Esophagus muscularis mucosa (tissue), 4 donors: ENCODE data around the gene KMT2E. TPM values are rescaled to one million over a fixed set of nuclear protein-coding genes. Genes with fewer than 3 reads are reported as not detected.
"Not testable (repeated sequence)": the region's sequence is repeated elsewhere in the genome, so short reads cannot be mapped to it uniquely, and the experiment has no call there.

ENCODE experiments used
- DNase-seq: peaks from one replicate; pipeline ENCODE4 v3.0.0-alpha.2; 2017; ENCODE audit errors: extremely low spot score
- H3K27ac ChIP-seq, 4 donors: fragments of 200-600 bp; sonication (generic); replicated peaks in 1 of 4; 1 replicate in 3 of 4; 2 replicates in 1 of 4; pipeline ENCODE4 v1.5.1; 2016 to 2019; ENCODE audit warnings: mild to moderate bottlenecking in 1 of 4
- H3K27me3 ChIP-seq, 4 donors: fragments of 200-600 bp; sonication (generic); one replicate each; pipeline versions ENCODE4 v1.5.1 to v1.6.0; 2016 to 2019
- H3K36me3 ChIP-seq, 4 donors: fragments of 200-600 bp; sonication (generic); one replicate each; pipeline ENCODE4 v1.5.1; 2016 to 2019
- H3K4me1 ChIP-seq, 4 donors: fragments of 200-600 bp; sonication (generic); one replicate each; pipeline ENCODE4 v1.5.1; 2016 to 2019
- H3K4me3 ChIP-seq, 4 donors: fragments of 200-600 bp; sonication (generic); 1 replicate in 2 of 4; 2 replicates in 2 of 4; pipeline ENCODE4 v1.5.1; 2016 to 2019; ENCODE audit warnings: mild to moderate bottlenecking in 4 of 4, moderate library complexity in 1 of 4
- H3K9me3 ChIP-seq, 4 donors: fragments of 200-600 bp; sonication (generic); 1 replicate in 3 of 4; 2 replicates in 1 of 4; pipeline ENCODE4 v1.5.1; 2016 to 2019
- EP300 ChIP-seq: sonication (generic); formaldehyde crosslinking; IDR thresholded peaks from one replicate; pipeline ENCODE4 v1.6.1; 2017; ENCODE audit warnings: antibody characterized with exemption
- POLR2A ChIP-seq: fragments of 450-650 bp; IDR thresholded peaks from one replicate; pipeline ENCODE4 v1.6.1; 2017; ENCODE audit warnings: antibody characterized with exemption, moderate library complexity, mild to moderate bottlenecking, low read depth
- POLR2AphosphoS5 ChIP-seq, 2 donors: sonication (generic); formaldehyde crosslinking; IDR thresholded peaks; one replicate each; pipeline ENCODE4 v1.6.1; 2017; ENCODE audit warnings: antibody characterized with exemption in 2 of 2
- WGBS: methylation state at CpG from one replicate; pipeline ENCODE4 v1.1.5; 2018; 5-methylcytosine and 5-hydroxymethylcytosine counted together
- intact Hi-C: fragments of 100-400 bp; cut with DNase I; formaldehyde crosslinking; loops from one replicate; pipeline ENCODE4 v1.15.1; 2023
- total RNA-seq, 4 donors: library from RNA; depleted of rRNA; stranded (reverse); fragments of >200 nt; gene quantifications; one replicate each; pipeline versions ENCODE4 v1.1.0 to v1.2.1, GENCODE V29; 2016
- TF ChIP-seq, protein P1 (sequence below), 3 experiments: fragments of 200-600 bp in 2 of 3; fragments of 450-650 bp in 1 of 3; sonication (generic) in 2 of 3; IDR thresholded peaks; one replicate each; pipeline ENCODE4 v1.5.1; 2017 to 2019; ENCODE audit warnings: antibody characterized with exemption in 3 of 3, mild to moderate bottlenecking in 2 of 3, moderate library complexity in 1 of 3

Gene KMT2E
- total RNA-seq, 4 donors from 2014 or later, result 77.0 to 109 (median 94.0) TPM

DNA sequence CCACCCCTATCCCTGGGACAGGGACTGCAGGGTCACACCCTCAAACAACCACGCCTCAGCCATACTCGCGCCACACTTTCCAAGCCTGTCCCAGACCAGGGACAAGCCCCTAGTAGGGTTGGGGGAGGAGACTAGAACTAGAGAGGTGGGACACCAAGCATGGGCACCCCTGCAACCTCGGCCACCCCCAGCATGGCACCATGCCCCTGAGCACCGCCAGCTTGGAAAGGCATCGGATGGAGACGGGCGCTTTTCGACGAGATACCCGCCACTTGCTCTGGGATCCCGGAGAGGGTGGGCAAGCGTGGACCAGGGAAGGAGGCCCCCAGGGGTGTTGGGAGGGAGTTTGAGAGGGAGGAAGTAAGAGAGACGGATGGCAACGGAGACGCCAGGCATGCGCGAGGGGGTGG lies 13.1 kb upstream of the KMT2E start:
- Histone ChIP-seq H3K27me3 (no peaks in the 10 kb centered on the region), H3K36me3 (peaks cover 0 to 4% (median 0%) of the 10 kb centered on the region in 4 donors), H3K4me3 (no peak overlapping the region), H3K9me3 (no peaks in the 10 kb centered on the region), H3K27ac (peak overlapping the region; percentile 21 to 75 (median 66)), H3K4me1 (peaks cover 0 to 100% (median 96%) of the 10 kb centered on the region in 4 donors)
- intact Hi-C loops, result no loop called here
- no peak for DNase-seq
- TF ChIP-seq EP300 (no peak), POLR2AphosphoS5 (IDR thresholded peaks at IDR 0.05) (no peak), POLR2A (no peak)
- TF ChIP-seq, protein P1, sequence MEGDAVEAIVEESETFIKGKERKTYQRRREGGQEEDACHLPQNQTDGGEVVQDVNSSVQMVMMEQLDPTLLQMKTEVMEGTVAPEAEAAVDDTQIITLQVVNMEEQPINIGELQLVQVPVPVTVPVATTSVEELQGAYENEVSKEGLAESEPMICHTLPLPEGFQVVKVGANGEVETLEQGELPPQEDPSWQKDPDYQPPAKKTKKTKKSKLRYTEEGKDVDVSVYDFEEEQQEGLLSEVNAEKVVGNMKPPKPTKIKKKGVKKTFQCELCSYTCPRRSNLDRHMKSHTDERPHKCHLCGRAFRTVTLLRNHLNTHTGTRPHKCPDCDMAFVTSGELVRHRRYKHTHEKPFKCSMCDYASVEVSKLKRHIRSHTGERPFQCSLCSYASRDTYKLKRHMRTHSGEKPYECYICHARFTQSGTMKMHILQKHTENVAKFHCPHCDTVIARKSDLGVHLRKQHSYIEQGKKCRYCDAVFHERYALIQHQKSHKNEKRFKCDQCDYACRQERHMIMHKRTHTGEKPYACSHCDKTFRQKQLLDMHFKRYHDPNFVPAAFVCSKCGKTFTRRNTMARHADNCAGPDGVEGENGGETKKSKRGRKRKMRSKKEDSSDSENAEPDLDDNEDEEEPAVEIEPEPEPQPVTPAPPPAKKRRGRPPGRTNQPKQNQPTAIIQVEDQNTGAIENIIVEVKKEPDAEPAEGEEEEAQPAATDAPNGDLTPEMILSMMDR (IDR thresholded peaks at IDR 0.05), result no peak
- 94% methylated on average over 18 of the region's 18 CpGs for WGBS

DNA sequence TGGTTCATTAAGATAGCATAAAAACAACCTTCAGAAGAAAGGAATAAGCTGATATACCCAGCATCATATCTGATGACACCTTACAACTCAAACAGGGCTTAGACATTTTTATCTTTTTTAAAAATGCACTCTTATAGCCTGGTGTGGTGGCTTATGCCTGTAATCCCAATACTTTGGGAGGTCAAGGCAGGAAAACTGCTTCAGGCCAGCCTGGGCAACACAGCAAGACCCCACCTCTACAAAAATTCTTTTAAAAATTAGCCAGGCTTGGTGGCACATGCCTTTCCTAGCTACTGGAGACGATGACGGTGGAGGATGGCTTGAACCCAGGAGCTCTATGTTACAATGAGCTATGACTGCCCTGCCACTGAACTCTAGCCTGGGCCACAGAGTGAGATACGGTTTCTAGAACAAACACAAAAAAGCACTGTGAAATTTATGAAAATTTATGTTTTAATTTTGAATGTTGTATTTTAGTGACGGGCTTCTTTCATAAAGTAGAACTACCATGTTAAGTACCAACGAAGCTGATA lies 12.3 kb upstream of the KMT2E start:
- TF ChIP-seq, protein P1 (IDR thresholded peaks at IDR 0.05), result no peak
- TF ChIP-seq EP300 (no peak), POLR2AphosphoS5 (IDR thresholded peaks at IDR 0.05) (no peak), POLR2A (no peak)
- DNase-seq, result no peak
- Histone ChIP-seq H3K27me3 (no peaks in the 10 kb centered on the region), H3K9me3 (no peaks in the 10 kb centered on the region), H3K4me1 (peaks cover 0 to 100% (median 96%) of the 10 kb centered on the region in 4 donors), H3K4me3 (peak overlapping the region in 1 of 4 donors; percentile 5), H3K36me3 (peaks cover 0 to 4% (median 0%) of the 10 kb centered on the region in 4 donors), H3K27ac (peak overlapping the region; percentile 39 to 75 (median 66))
- WGBS, result 74% methylated on average over 5 of the region's 5 CpGs
- intact Hi-C loops, result no loop called here

DNA sequence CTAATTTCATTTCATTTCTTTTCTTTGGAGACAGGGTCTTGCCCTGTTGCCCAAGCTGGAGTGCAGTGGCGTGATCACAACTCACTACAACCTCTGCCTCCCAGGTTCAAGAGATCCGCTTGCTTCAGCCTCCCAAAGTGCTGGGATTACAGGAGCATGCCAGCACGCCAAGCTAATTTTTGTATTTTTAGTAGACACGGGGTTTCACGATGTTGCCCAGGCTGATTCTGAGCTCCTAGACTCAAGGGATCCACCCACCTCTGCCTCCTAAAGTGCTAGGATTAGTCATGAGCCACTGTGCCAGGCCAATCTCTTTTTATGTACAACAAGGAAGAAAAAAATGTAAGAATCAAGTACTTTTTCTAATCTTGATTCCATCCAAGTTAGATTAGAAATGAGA lies 10.7 kb upstream of the KMT2E start:
- intact Hi-C loops, result no loop called here
- Histone ChIP-seq H3K36me3 (peaks cover 0 to 4% (median 0%) of the 10 kb centered on the region in 4 donors), H3K27ac (peak overlapping the region; percentile 39 to 75 (median 68)), H3K9me3 (no peaks in the 10 kb centered on the region), H3K4me3 (peak overlapping the region; percentile 14 to 23 (median 19)), H3K27me3 (no peaks in the 10 kb centered on the region), H3K4me1 (peaks cover 0 to 100% (median 98%) of the 10 kb centered on the region in 4 donors)
- WGBS, result 12% methylated on average over 5 of the region's 5 CpGs
- TF ChIP-seq EP300 (no peak), POLR2AphosphoS5 (IDR thresholded peaks at IDR 0.05) (peak; percentile 33 to 66)
- no peak for DNase-seq

DNA sequence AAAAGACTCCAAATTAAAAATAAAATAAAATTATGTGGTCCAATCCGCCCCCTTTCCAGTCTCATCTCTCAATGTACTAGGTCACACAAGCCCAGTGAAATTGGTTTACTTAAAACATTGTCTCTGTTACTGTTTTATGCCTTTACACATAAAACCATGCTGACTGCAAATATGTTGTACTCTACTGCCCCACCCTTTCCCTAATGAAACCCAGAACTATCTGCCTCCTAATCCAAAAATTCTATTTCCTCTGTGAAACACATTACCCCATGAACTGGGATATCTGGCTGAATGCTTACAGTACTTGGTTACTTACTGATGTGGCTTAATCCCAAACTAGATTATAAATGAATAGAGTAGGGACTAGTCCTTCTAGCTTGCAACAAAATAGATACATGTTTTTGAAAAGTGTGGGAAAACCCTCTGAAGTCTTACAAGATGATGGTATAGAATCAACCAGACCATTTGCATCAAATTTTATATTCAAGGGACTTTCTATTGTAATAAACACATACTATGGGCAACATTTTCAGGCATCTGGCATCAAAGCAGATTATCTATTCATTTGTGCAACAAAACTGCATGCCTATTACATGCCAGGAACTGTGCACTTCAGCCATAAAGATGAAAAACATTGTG lies 10.0 kb upstream of the KMT2E start:
- Histone ChIP-seq H3K27ac (peak overlapping the region; percentile 39 to 75 (median 68)), H3K36me3 (peaks cover 0 to 4% (median 0%) of the 10 kb centered on the region in 4 donors), H3K4me1 (peaks cover 0 to 100% (median 98%) of the 10 kb centered on the region in 4 donors), H3K4me3 (peak overlapping the region in 2 of 4 donors; percentile 18 to 23), H3K9me3 (no peaks in the 10 kb centered on the region), H3K27me3 (no peaks in the 10 kb centered on the region)
- TF ChIP-seq POLR2AphosphoS5 (IDR thresholded peaks at IDR 0.05), result no peak
- TF ChIP-seq POLR2A, result no peak
- no peak for TF ChIP-seq EP300
- TF ChIP-seq, protein P1 (IDR thresholded peaks at IDR 0.05), result no peak
- WGBS, result 48% methylated on average over 1 of the region's 1 CpG
- intact Hi-C loops, result no loop called here
- no peak for DNase-seq

DNA sequence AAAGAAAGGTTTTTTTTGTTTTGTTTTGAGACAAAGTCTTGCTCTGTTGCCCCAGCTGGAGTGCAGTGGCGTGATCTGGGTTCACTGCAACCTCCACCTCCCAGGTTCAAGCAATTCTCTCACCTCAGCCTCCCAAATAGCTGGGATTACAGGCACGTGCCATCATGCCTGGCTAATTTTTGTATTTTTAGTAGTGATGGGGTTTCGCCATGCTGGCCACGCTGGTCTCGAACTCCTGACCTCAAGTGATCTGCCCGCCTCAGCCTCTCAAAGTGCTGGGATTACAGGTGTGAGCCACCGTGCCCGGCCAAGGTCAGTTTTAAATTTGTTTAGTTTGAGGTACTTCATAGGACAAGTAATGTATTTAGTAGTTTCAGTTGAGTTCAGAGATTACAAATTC lies 9.0 kb upstream of the KMT2E start:
- H3K4me1 ChIP-seq, result peaks cover 5 to 98% (median 96%) of the 10 kb centered on the region in 4 donors
- H3K9me3 ChIP-seq, intact Hi-C loops, H3K4me3 ChIP-seq, H3K36me3 ChIP-seq, DNase-seq, H3K27me3 ChIP-seq: not testable (repeated sequence)
- peak overlapping the region; percentile 38 to 75 (median 50) for H3K27ac ChIP-seq
- 76% methylated on average over 8 of the region's 8 CpGs for WGBS

DNA sequence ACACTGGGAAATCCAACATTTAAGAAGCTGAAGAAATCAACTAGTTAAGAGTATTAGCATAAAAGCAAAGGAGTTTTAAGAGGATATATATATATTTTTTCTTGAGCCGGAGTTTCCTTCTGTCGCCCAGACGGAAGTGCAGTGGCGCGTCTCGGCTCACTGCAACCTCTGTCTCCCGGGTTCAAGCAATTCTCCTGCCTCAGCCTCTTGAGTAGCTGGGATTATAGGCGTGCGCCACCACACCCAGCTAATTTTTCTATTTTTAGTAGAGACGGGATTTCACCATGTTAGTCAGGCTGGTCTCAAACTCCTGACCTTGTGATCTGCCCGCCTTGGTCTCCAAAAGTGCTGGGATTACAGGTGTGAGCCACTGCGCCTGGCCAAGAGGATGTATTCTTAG lies 8.5 kb upstream of the KMT2E start:
- 90% methylated on average over 12 of the region's 12 CpGs for WGBS
- DNase-seq, intact Hi-C loops: not testable (repeated sequence)

More for the DNA sequence above, 8.5 kb upstream of the KMT2E start:
- H3K36me3 ChIP-seq, H3K27me3 ChIP-seq, H3K4me3 ChIP-seq, H3K9me3 ChIP-seq: not testable (repeated sequence)
- H3K27ac ChIP-seq, result peak overlapping the region in 1 of 4 donors; percentile 24
- peaks cover 7 to 98% (median 93%) of the 10 kb centered on the region in 4 donors for H3K4me1 ChIP-seq
